ENCODE results near the gene PTTG1IP2.

DNA sequence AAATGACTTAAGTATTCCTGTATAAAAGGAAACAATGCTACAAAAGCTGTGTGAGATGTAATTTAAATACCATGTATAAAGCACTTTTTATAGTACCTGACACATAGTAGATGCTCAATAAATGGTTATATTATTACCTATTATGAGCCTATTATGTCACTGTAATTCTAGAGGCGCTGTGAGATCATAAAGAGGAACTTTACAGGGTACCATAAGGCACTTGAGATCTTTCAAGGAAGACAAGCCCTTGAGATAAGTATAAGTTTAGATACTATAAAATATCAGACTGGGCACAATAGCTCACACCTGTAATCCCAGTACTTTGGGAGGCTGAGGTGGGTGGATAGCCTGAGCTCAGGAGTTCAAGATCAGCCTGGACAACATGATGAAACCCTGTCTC lies 38.3 kb downstream of the PTTG1IP2 start:
- TF ChIP-seq GATA3 (IDR thresholded peaks at IDR 0.05; ENCODE audit: low read depth, low read length) = no peak
- no peak for TF ChIP-seq GATA2 (IDR thresholded peaks at IDR 0.05; ENCODE audit: low read depth, low read length)
